H1 (cell line): ENCODE measurements around the gene PRPF40B. TPM values are rescaled to one million over a fixed set of nuclear protein-coding genes. Genes with fewer than 3 reads are reported as not detected.

Experiments used
- KDM4A ChIP-seq: IDR thresholded peaks from one replicate; pipeline ENCODE4 v1.7.1; 2012; ENCODE audit warnings: low read depth, mild to moderate bottlenecking, moderate library complexity, low read length, inconsistent platforms; ENCODE audit not compliant: severe bottlenecking
- MAX ChIP-seq: IDR thresholded peaks from 2 replicates; pipeline ENCODE4 v1.6.1; 2012; ENCODE audit warnings: inconsistent platforms
- polyA plus RNA-seq, 7 experiments: library from polyadenylated mRNA; depleted of rRNA in 3 of 7; stranded (reverse) in 5 of 7; unstranded in 2 of 7; fragments of >200 nt in 5 of 7; fragments of 200-250 nt in 2 of 7; gene quantifications; 1 replicate in 5 of 7; 2 replicates in 1 of 7; 4 replicates in 1 of 7; pipeline versions ENCODE4 v1.2.1 to v1.2.3, GENCODE V29; 2011 to 2013; ENCODE audit warnings: missing spikeins in 2 of 7, mixed read lengths in 2 of 7
- total RNA-seq: library from RNA; stranded (reverse); fragmentation: NEBNext Ultra II Directional; extraction: Animal tissue kit (Norgen Biotek cat#: 25700); gene quantifications from 2 replicates; pipeline ENCODE4 v1.2.1, GENCODE V29; 2021
- TF ChIP-seq, protein P1 (sequence below): IDR thresholded peaks from 2 replicates; pipeline ENCODE4 v1.6.1; 2011; ENCODE audit warnings: low read length, improper control_type of control experiment

PRPF40B gene
- total and polyA plus RNA-seq, 2 of the 8 experiments (the other 6 are each of a cell fraction or from before 2014, with no cell fraction given): 14.4 to 24.4 TPM

- peak; percentile 50 for TF ChIP-seq MAX
- no peak for TF ChIP-seq KDM4A
- TF ChIP-seq, protein P1, sequence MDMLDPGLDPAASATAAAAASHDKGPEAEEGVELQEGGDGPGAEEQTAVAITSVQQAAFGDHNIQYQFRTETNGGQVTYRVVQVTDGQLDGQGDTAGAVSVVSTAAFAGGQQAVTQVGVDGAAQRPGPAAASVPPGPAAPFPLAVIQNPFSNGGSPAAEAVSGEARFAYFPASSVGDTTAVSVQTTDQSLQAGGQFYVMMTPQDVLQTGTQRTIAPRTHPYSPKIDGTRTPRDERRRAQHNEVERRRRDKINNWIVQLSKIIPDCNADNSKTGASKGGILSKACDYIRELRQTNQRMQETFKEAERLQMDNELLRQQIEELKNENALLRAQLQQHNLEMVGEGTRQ: no peak
- TF ChIP-seq, all 59 proteins: peak for 3
These were observed 740 bp upstream of the PRPF40B start (continued) for GRCh38 chr12:49622501-49623141.
